T-helper 17 cell (primary cell): Measurements from ENCODE around the gene TMEM121B. TPM values are rescaled to one million over a fixed set of nuclear protein-coding genes. Genes with fewer than 3 reads are reported as not detected.

Experiments used
- ATAC-seq: fragments of 150-1000 bp; cut with Tn5 transposase; 2 replicates; pipeline ENCODE4 v1.10.0; 2021; ENCODE audit warnings: mild to moderate bottlenecking, moderate library complexity
- DNase-seq, 3 donors: peaks; one replicate each; pipeline versions ENCODE4 v3.0.0 to v3.0.0-alpha.2; 2020 to 2021
- H3K9me3 ChIP-seq: one replicate; pipeline ENCODE4 v1.7.0; 2013; ENCODE audit warnings: low read length, mild to moderate bottlenecking; ENCODE audit not compliant: control insufficient read depth, poor library complexity, severe bottlenecking
- H3K27ac Mint-ChIP-seq: one replicate; pipeline ENCODE4 v1.8.0; 2022; ENCODE audit warnings: mild to moderate bottlenecking, moderate library complexity, mixed read lengths
- H3K27me3 Mint-ChIP-seq: one replicate; pipeline ENCODE4 v1.8.0; 2022; ENCODE audit warnings: mixed read lengths
- H3K36me3 Mint-ChIP-seq: one replicate; pipeline ENCODE4 v1.8.0; 2022; ENCODE audit warnings: low read depth, mixed read lengths
- H3K4me1 Mint-ChIP-seq: one replicate; pipeline ENCODE4 v1.8.0; 2022; ENCODE audit warnings: mild to moderate bottlenecking, mixed read lengths
- H3K4me3 Mint-ChIP-seq: one replicate; pipeline ENCODE4 v1.8.0; 2022; ENCODE audit warnings: mild to moderate bottlenecking, moderate library complexity, mixed read lengths
- total RNA-seq, 4 donors: library from RNA in 2 of 4; stranded (reverse) in 2 of 4; gene quantifications; one replicate each; pipeline ENCODE4 v1.2.3 and lab custom pipeline; 2022 to 2026

TMEM121B gene
- total RNA-seq, 2 donors from 2014 or later = 0.20 TPM; not detected in 1

DNA sequence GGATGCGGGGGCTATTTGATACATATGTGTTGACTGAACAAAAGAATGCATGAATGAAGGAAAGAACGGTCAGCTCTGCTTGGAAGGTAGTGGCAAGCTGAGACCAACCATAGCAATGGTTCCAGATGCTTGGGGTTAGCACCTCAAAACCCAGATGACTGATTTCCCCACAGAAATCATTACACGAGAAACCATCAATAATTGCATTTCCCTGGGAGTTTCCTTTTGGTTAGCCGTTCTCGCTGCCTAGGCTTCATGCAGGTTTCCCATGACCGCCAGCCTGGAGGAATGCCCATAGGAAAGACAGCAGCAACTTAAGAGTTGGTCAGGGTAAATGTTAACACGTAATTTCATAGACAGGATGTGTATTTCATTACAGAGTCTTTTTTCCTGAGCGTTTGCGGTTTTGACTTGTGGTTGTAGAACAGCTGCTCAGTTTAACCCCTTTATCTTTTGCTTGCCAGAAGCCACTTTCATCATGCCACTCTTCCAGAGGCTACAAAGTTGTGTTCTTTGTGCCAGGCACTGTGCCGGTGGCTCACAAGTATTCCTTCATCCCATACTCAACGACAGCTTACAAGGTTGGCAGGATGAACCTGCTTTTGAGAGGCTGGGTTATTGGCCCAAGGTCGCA is 33.5 kb downstream of the TMEM121B start:
- H3K9me3 ChIP-seq = no peaks in the 10 kb centered on the region
- H3K4me1 Mint-ChIP-seq = peaks cover 51% of the 10 kb centered on the region
- ATAC-seq (peak; percentile 39), DNase-seq (peak in 1 of 3 donors; percentile 25)
- peak overlapping the region; percentile 93 for H3K4me3 Mint-ChIP-seq
- H3K36me3 Mint-ChIP-seq = peaks cover 2% of the 10 kb centered on the region
- H3K27me3 Mint-ChIP-seq = no peaks in the 10 kb centered on the region
- peak overlapping the region; percentile 82 for H3K27ac Mint-ChIP-seq

DNA sequence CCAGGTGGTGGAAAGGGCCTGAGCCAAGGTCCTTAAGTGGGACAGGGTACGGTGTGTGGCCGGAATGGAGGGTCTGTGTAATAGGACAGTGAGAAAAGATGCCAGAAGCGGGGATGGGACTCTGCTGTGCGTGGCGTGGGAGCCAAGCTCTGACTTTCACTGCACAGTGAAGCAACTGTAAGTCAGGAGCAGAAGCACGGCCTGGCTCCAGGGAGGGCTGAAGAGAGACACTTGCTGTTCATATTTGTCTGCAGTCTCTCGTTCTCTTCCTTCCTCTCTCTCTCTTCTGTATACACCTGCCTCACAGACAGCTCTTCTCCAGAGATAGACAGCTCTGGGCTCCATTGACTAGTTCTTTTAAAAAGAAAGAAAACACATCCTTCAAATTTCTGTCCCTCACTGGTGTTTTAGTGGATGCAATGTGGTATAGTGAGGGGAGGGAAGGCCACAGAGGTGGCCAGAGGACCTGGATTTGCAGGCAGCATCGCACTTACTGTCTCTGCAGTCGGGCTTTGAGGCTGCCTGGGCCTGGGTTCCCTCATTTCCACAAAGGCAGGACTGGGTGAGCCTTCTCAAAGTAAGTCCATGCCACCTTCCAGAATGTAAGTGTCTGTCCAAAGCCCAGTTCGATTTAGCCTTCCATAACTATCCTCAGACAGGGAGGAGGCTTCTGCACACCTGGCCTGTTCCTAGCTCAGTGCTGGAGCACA is 34.2 kb downstream of the TMEM121B start:
- no peaks in the 10 kb centered on the region for H3K9me3 ChIP-seq
- peak overlapping the region; percentile 93 for H3K4me3 Mint-ChIP-seq
- no peak for ATAC-seq
- peaks cover 46% of the 10 kb centered on the region for H3K4me1 Mint-ChIP-seq
- DNase-seq = no peak
- H3K27ac Mint-ChIP-seq = peak overlapping the region; percentile 82
- peaks cover 2% of the 10 kb centered on the region for H3K36me3 Mint-ChIP-seq
- no peaks in the 10 kb centered on the region for H3K27me3 Mint-ChIP-seq

DNA sequence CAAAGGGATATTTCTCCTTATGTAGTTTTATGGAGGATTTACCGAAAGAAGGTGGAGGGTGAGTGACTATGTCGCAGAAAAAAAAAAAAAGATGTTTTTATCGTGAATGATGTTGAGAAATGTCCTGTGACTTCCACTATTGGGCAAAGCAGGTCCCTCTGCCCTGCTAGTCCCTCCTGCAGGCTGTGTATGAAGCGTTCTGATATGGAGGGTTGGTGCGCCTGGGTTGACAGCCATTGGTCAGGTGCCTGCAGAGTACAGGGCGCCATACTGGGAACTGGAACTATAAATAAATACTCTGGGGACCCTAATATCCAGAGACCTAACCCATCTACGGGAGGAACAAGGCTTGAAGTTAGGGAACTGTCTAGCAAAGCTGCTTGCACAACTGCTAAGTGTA is 34.9 kb downstream of the TMEM121B start:
- peaks cover 40% of the 10 kb centered on the region for H3K4me1 Mint-ChIP-seq
- ATAC-seq (no peak), DNase-seq (no peak)
- H3K27ac Mint-ChIP-seq = peak overlapping the region; percentile 82
- no peaks in the 10 kb centered on the region for H3K27me3 Mint-ChIP-seq
- H3K36me3 Mint-ChIP-seq = peaks cover 2% of the 10 kb centered on the region
- H3K4me3 Mint-ChIP-seq = peak overlapping the region; percentile 93
- H3K9me3 ChIP-seq = no peaks in the 10 kb centered on the region

DNA sequence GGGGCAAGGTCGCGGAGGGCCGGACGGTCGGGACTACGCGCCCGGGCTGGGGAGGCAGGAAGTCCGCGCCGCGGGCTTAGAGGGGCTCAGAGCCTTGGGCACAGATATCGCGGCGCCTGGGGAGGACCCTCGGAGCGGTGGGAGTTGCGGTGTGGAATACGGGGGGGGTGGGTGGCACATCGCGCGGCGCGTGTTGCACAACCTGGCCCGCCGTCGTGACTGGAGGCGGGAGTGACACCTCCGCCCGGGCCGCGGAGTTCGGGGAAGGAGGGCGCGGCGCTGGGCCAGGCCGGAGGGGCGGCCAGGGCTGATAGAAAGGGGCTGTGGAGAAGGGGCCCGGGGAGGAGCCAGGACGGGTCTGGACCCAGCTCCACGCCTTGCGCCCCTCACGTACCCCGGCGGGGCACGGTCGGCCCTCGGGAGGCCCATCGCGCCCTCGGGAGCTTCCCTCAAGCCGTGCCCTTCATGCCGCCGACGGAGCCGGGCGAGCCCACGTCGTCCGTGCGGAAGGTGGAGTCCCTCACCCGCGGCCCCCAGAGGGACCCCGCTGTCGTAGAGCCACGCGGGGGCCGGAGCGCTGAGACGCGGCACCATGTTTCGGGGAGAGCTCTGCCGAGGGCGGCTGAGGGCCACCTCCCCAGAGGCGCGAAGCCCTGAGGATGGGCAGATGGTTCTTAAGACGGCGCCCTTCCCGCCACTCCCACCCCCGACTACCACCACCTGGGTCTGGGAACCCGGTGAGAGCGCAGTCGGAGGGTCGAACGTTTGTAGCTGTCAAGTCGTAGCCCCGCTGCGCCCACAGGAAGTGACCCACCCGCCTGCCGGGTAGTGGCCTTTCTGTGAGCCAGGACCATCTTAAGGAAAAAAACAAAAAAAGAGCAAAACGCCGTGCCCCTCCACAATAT is 35.6 kb downstream of the TMEM121B start:
- Mint-ChIP-seq H3K27ac (peak overlapping the region; percentile 90), H3K36me3 (peaks cover 2% of the 10 kb centered on the region), H3K4me1 (peaks cover 33% of the 10 kb centered on the region), H3K4me3 (peak overlapping the region; percentile 93), H3K27me3 (no peaks in the 10 kb centered on the region)
- DNase-seq = peak in 1 of 3 donors; percentile 26
- H3K9me3 ChIP-seq = no peaks in the 10 kb centered on the region
- peak; percentile 8 for ATAC-seq

DNA sequence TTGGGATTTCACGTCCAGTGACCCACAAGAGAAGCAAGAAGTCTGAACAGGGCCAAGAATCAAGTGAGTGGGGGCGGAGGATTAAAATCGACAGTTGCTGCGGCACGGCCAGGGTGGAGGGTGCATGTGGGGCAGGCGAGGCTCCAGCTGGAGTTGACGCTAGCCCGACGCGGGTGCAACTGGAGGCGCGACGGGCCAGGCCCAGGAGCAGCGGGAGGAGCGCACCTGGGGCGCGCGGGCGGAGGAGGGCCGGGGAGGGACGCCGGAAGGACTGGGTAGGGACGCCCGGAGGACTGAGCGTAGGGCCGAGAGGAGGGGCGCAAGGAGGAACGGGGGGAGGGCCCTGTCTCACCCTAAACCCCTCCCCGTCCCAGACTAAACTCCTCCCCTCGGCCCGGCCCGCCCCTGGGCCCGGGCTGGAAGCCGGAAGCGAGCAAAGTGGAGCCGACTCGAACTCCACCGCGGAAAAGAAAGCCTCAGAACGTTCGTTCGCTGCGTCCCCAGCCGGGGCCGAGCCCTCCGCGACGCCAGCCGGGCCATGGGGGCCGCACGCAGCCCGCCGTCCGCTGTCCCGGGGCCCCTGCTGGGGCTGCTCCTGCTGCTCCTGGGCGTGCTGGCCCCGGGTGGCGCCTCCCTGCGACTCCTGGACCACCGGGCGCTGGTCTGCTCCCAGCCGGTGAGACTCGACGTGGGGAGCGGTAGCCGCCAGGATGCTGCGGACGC is 36.4 kb downstream of the TMEM121B start, which contains the start of gene IL17RA:
Gene IL17RA (plus strand): TSS at position 447 of the 723 bp plus-strand sequence. CDS start 92 bp downstream, at position 539.
- Mint-ChIP-seq H3K27ac (peak within 1 kb of the TSS; percentile 90), H3K27me3 (no peaks in the 10 kb centered on the region), H3K4me1 (peaks cover 33% of the 10 kb centered on the region), H3K4me3 (peak within 1 kb of the TSS; percentile 93), H3K36me3 (peaks cover 2% of the 10 kb centered on the region)
- peak; percentile 95 for ATAC-seq
- peak; percentile 86 to 92 (median 90) for DNase-seq
- no peaks in the 10 kb centered on the region for H3K9me3 ChIP-seq

DNA sequence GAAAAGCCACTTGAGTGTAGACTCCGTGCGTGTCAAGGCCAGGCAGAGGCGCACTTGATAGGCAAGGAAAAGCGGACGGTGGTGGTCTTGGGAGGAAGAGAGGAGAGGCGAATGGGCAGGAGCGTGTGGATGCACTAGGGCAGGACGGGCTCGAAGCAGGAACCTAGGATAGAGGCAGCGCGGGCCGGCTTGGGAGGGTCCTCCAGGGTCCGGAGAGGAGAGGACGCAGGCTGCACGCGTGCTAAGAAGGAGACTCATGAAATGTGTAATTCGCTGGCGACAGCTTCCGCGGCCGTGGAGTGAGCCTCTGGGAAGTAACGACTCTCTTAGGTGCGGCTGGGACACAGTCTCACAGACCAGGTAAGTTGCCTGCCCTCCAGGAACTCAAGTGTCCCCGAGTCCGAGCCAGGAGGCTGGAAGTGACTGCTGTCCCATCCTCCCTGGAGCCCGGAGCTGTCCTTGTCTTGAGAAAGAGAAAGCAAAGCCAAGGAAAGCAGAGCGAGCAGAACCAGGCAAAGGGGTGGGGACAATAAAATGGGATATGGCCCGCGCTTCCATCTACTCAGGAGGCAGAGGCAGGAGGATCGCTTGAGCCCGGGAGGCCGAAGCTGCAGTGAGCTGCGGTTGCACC is 37.2 kb downstream of the TMEM121B start:
- no peaks in the 10 kb centered on the region for H3K27me3 Mint-ChIP-seq
- H3K4me1 Mint-ChIP-seq = peaks cover 29% of the 10 kb centered on the region
- peaks cover 2% of the 10 kb centered on the region for H3K36me3 Mint-ChIP-seq
- DNase-seq = no peak
- no peaks in the 10 kb centered on the region for H3K9me3 ChIP-seq
- peak overlapping the region; percentile 93 for H3K4me3 Mint-ChIP-seq
- ATAC-seq = no peak
- peak overlapping the region; percentile 90 for H3K27ac Mint-ChIP-seq

DNA sequence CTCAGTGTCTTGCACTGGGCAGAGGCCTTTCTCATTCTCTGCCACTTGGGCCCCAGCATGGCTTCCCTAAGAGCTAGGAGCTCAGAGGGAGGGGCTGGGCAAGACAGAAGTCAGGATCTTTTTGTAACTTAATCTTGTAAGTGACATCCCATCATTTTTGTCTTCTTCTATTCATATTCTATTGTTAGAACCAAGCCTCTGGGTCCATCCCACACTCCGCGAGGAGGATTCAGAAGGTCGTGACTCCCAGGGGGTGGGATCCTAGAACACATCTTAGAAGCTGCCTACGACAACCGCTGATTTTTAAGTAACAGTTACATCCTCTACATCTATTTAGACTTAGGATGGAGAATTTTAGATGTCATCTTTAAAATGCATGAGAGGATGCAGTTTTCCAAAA is 37.9 kb downstream of the TMEM121B start:
- no peak for ATAC-seq
- H3K4me1 Mint-ChIP-seq = peaks cover 27% of the 10 kb centered on the region
- no peak overlapping the region for H3K27ac Mint-ChIP-seq
- H3K36me3 Mint-ChIP-seq = peaks cover 2% of the 10 kb centered on the region
- H3K4me3 Mint-ChIP-seq = peak overlapping the region; percentile 81
- H3K27me3 Mint-ChIP-seq = no peaks in the 10 kb centered on the region
- no peaks in the 10 kb centered on the region for H3K9me3 ChIP-seq
- no peak for DNase-seq

DNA sequence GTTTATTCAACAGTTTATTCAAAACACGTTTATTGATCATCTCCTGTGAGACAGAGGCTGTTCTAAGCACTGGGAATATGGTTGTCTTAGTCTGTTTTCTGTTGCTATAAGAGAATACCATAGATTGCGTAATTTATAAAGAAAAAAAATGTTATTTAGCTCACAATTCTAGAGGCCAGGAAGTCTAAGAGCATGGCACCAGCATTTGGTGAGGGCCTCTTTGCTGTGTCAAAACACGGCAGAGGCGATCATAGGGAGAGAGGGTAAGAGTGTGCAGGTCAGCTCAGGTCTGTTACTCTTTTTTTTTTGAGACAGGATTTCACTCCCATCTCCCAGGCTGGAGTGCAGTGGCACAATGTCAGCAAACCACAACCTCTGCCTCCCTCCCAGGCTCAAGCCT is 41.6 kb downstream of the TMEM121B start:
- Mint-ChIP-seq H3K27me3 (no peaks in the 10 kb centered on the region), H3K4me3 (no peak overlapping the region), H3K27ac (no peak overlapping the region), H3K4me1 (peaks cover 22% of the 10 kb centered on the region), H3K36me3 (no peaks in the 10 kb centered on the region)
- H3K9me3 ChIP-seq = no peaks in the 10 kb centered on the region
- no peak for DNase-seq
- ATAC-seq = no peak

DNA sequence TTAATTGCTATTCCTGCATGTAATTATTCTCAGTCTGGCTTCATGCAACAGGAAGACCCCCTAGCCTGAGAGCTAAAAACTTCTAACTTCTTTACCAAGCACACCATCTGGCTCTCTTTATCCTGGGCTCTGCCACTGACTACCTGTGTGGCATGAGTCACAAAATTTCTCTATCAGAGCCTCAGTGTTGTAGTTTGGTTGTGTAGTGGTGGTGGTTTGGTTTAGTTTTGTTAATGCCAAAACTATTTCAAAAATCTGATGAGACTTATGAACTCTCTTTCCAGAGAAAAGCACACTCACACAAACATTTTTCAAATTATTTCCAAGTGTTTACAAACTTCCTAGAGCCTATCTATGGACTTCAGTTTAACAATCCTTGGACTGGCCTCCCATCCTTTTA is 43.9 kb downstream of the TMEM121B start:
- H3K36me3 Mint-ChIP-seq = no peaks in the 10 kb centered on the region
- no peak for ATAC-seq
- no peaks in the 10 kb centered on the region for H3K27me3 Mint-ChIP-seq
- no peak for DNase-seq
- H3K27ac Mint-ChIP-seq = no peak overlapping the region
- H3K4me1 Mint-ChIP-seq = peaks cover 10% of the 10 kb centered on the region
- no peaks in the 10 kb centered on the region for H3K9me3 ChIP-seq
- no peak overlapping the region for H3K4me3 Mint-ChIP-seq

DNA sequence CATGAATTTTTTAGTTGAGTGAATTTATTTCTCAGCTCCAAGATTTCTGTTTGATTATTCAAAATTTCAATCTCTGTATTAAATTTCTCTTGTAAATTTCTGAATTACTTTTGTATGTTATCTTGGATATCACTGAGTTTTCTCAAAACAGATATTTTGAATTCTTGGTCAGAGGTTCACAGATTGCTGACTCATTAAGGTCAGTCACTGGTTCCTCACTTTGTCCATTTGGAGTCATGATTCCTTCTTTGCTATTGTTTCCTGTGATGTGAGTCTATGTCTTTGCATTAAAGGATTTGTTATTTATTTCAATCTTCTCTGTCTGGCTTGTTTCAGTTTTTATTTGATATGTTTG is 46.5 kb downstream of the TMEM121B start:
- H3K4me3 Mint-ChIP-seq = no peak overlapping the region
- H3K4me1 Mint-ChIP-seq = peaks cover 10% of the 10 kb centered on the region
- no peak for ATAC-seq
- no peaks in the 10 kb centered on the region for H3K36me3 Mint-ChIP-seq
- no peak for DNase-seq
- no peaks in the 10 kb centered on the region for H3K9me3 ChIP-seq
- H3K27ac Mint-ChIP-seq = no peak overlapping the region
- no peaks in the 10 kb centered on the region for H3K27me3 Mint-ChIP-seq

DNA sequence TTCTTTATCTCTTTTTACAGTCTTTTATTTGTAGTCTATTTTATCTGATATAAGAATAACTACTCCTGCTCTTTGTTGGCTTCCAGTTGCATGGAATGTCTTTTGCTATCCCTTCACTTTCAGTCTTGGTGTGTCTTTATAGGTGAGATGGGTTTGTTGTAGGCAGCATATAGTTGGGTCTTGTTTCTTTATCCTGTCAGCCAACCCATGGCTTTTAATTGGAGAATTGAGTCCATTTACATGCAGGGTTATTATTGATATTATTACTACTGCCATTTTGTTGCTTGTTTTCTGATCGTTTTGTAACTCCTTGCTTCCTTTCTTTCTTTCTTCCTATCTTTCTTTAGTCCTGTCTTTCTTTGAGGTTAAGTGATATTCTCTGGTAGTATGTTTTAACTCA is 48.3 kb downstream of the TMEM121B start:
- no peak for ATAC-seq
- H3K27me3 Mint-ChIP-seq = no peaks in the 10 kb centered on the region
- H3K4me3 Mint-ChIP-seq = no peak overlapping the region
- H3K4me1 Mint-ChIP-seq = peaks cover 10% of the 10 kb centered on the region
- peaks cover 3% of the 10 kb centered on the region for H3K36me3 Mint-ChIP-seq
- no peaks in the 10 kb centered on the region for H3K9me3 ChIP-seq
- DNase-seq = no peak
- H3K27ac Mint-ChIP-seq = no peak overlapping the region
